Testis (tissue), 3 donors: ENCODE results near the gene ASCL4. TPM values are rescaled to one million over a fixed set of nuclear protein-coding genes. Genes with fewer than 3 reads are reported as not detected.

Experiments
- DNase-seq: peaks from one replicate; pipeline ENCODE4 v3.0.0-alpha.2; 2019
- H3K27ac ChIP-seq, 2 donors: fragments of 200-600 bp; sonication (generic); one replicate each; pipeline ENCODE4 v1.5.1; 2019
- H3K27me3 ChIP-seq: fragments of 200-600 bp; sonication (generic); one replicate; pipeline ENCODE4 v1.5.1; 2019
- H3K36me3 ChIP-seq: fragments of 200-600 bp; sonication (generic); one replicate; pipeline ENCODE4 v1.5.1; 2017; ENCODE audit warnings: low read depth; ENCODE audit errors: missing control alignments
- H3K4me1 ChIP-seq: fragments of 200-600 bp; sonication (generic); one replicate; pipeline ENCODE4 v1.5.1; 2019
- H3K4me3 ChIP-seq, 2 donors: fragments of 200-600 bp; sonication (generic); one replicate each; pipeline ENCODE4 v1.5.1; 2017 to 2019
- H3K9me3 ChIP-seq: fragments of 200-600 bp; sonication (generic); one replicate; pipeline ENCODE4 v1.5.1; 2017
- POLR2A ChIP-seq: fragments of 450-650 bp; IDR thresholded peaks from one replicate; pipeline ENCODE4 v1.6.1; 2017; ENCODE audit warnings: antibody characterized with exemption, mild to moderate bottlenecking, moderate library complexity
- WGBS, 2 donors: methylation state at CpG; one replicate each; pipeline ENCODE4 v1.1.5; 2018; 5-methylcytosine and 5-hydroxymethylcytosine counted together
- intact Hi-C: fragments of 100-400 bp; cut with DNase I; formaldehyde crosslinking; loops from one replicate; pipeline ENCODE4 v1.15.1; 2023; ENCODE audit warnings: low total_unique reads
- polyA plus RNA-seq: library from polyadenylated mRNA; stranded (reverse); fragments of 350-450 nt; fragmentation: Illumina TruSeq; extraction: RNeasy Lipid Tissue Mini Kit (QIAGEN cat#74804); gene quantifications from one replicate; pipeline ENCODE4 v1.2.3, GENCODE V29; 2014; ENCODE audit warnings: low read depth, low replicate concordance; ENCODE audit not compliant: insufficient read depth
- total RNA-seq, 2 donors: library from RNA; depleted of rRNA; stranded (reverse); fragments of >200 nt; gene quantifications; one replicate each; pipeline ENCODE4 v1.2.3, GENCODE V29; 2016
- TF ChIP-seq, protein P1 (sequence below), 3 experiments: fragments of 450-650 bp in 2 of 3; fragments of 200-600 bp in 1 of 3; sonication (generic) in 1 of 3; IDR thresholded peaks; one replicate each; pipeline ENCODE4 v1.5.1; 2016 to 2019; ENCODE audit warnings: antibody characterized with exemption in 3 of 3, mild to moderate bottlenecking in 2 of 3, moderate library complexity in 1 of 3

Gene ASCL4
- total and polyA plus RNA-seq, 3 donors from 2014 or later: 0.13 to 0.50 TPM; not detected in 1

DNA sequence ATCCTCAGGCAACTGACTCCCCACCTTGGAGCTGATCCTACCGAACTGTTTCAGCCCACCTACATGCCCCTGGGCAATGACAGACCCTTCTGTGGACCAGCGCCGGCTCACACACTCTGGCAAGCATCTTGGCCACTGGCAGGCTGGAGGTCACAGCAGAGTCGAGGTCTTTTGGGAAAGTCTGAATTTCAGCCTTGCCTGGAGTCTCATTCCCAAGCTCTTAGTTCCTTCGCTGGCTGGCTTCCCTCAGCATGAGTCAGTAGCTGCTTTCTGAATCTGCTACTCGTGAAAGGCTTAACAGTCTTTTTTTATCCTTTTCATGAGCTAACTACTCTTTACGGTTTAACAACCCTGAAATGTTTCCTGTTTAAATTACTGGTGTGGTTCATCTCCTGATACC, 44.5 kb downstream of the ASCL4 start:
- no peaks in the 10 kb centered on the region for H3K9me3 ChIP-seq
- no peaks in the 10 kb centered on the region for H3K27me3 ChIP-seq
- DNase-seq: no peak
- no peaks in the 10 kb centered on the region for H3K4me1 ChIP-seq
- intact Hi-C loops: no loop called here
- H3K4me3 ChIP-seq: no peak overlapping the region
- TF ChIP-seq POLR2A: no peak
- TF ChIP-seq, protein P1, sequence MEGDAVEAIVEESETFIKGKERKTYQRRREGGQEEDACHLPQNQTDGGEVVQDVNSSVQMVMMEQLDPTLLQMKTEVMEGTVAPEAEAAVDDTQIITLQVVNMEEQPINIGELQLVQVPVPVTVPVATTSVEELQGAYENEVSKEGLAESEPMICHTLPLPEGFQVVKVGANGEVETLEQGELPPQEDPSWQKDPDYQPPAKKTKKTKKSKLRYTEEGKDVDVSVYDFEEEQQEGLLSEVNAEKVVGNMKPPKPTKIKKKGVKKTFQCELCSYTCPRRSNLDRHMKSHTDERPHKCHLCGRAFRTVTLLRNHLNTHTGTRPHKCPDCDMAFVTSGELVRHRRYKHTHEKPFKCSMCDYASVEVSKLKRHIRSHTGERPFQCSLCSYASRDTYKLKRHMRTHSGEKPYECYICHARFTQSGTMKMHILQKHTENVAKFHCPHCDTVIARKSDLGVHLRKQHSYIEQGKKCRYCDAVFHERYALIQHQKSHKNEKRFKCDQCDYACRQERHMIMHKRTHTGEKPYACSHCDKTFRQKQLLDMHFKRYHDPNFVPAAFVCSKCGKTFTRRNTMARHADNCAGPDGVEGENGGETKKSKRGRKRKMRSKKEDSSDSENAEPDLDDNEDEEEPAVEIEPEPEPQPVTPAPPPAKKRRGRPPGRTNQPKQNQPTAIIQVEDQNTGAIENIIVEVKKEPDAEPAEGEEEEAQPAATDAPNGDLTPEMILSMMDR (IDR thresholded peaks at IDR 0.05): no peak
- no peak overlapping the region for H3K27ac ChIP-seq
- H3K36me3 ChIP-seq: no peaks in the 10 kb centered on the region
- WGBS, 2 donors: 75 to 81% methylated on average over 7 of the region's 7 CpGs

DNA sequence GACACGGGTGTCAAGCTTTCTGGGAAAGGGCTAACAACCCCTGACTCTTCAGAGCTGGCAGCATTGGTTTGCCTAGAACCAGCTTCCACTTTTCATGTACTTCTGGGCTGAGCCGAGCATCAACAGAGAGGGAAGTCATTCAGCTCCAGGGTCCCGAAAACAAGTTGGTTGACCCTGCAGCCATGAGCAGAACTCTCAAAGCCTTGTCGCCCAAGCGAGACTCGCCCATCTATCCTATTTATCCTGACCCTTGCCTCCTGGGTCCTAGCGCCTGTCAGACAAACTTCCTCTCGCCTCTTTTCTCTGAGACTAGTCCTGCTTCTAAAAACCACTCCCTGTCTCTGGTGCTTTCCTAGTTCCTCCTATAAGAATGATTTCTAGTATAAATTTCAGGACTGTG, 47.9 kb downstream of the ASCL4 start:
- Histone ChIP-seq H3K27ac (no peak overlapping the region), H3K4me1 (no peaks in the 10 kb centered on the region), H3K27me3 (no peaks in the 10 kb centered on the region), H3K4me3 (no peak overlapping the region), H3K9me3 (no peaks in the 10 kb centered on the region), H3K36me3 (no peaks in the 10 kb centered on the region)
- WGBS, 2 donors: 36 to 43% methylated on average over 8 of the region's 8 CpGs
- TF ChIP-seq, protein P1 (IDR thresholded peaks at IDR 0.05): no peak
- no peak for TF ChIP-seq POLR2A
- intact Hi-C loops: no loop called here
- peak; percentile 36 for DNase-seq

Other genes with a start within 250 kb of the ASCL4 start
- gene PWP1, start 88.9 kb upstream of the ASCL4 start, total RNA-seq: 10 to 100 TPM; 65.7 to 90.4 TPM
- gene PWP1, start 88.9 kb upstream of the ASCL4 start, polyA plus RNA-seq: 55.7 TPM
- gene PRDM4, start 13.6 kb upstream of the ASCL4 start, total RNA-seq: 10 to 100 TPM; 35.6 to 36.9 TPM
- 31.1 TPM for gene PRDM4, start 13.6 kb upstream of the ASCL4 start, polyA plus RNA-seq